Sigmoid colon (tissue), 3 donors: ENCODE measurements around the gene ASTN1.

Source experiments
- POLR2A ChIP-seq, 2 donors: fragments of 450-650 bp; IDR thresholded peaks; one replicate each; pipeline ENCODE4 v1.6.1; 2016; ENCODE audit warnings: antibody characterized with exemption in 2 of 2, mild to moderate bottlenecking in 2 of 2, moderate library complexity in 2 of 2
- TF ChIP-seq, protein P1 (sequence below), 4 experiments: fragments of 450-650 bp in 3 of 4; fragments of 200-600 bp in 1 of 4; IDR thresholded peaks; one replicate each; pipeline ENCODE4 v1.5.1; 2016 to 2019; ENCODE audit warnings: antibody characterized with exemption in 4 of 4, mild to moderate bottlenecking in 3 of 4, moderate library complexity in 2 of 4

- TF ChIP-seq, protein P1, sequence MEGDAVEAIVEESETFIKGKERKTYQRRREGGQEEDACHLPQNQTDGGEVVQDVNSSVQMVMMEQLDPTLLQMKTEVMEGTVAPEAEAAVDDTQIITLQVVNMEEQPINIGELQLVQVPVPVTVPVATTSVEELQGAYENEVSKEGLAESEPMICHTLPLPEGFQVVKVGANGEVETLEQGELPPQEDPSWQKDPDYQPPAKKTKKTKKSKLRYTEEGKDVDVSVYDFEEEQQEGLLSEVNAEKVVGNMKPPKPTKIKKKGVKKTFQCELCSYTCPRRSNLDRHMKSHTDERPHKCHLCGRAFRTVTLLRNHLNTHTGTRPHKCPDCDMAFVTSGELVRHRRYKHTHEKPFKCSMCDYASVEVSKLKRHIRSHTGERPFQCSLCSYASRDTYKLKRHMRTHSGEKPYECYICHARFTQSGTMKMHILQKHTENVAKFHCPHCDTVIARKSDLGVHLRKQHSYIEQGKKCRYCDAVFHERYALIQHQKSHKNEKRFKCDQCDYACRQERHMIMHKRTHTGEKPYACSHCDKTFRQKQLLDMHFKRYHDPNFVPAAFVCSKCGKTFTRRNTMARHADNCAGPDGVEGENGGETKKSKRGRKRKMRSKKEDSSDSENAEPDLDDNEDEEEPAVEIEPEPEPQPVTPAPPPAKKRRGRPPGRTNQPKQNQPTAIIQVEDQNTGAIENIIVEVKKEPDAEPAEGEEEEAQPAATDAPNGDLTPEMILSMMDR (IDR thresholded peaks at IDR 0.05) = no peak
- TF ChIP-seq POLR2A (IDR thresholded peaks at IDR 0.05) = no peak
Measured at GRCh38 chr1:176976225-176976624, 188.3 kb downstream of the ASTN1 start.
